Activated CD4-positive, alpha-beta T cell treated with anti-CD3 and anti-CD28 coated beads for 36 hours (primary cell): ENCODE results near the gene TBC1D10A. TPM values are rescaled to one million over a fixed set of nuclear protein-coding genes. Genes with fewer than 3 reads are reported as not detected.
A peak's percentile ranks its signal among the peaks of the same experiment; 100 is the strongest.
"Not testable (repeated sequence)": the region's sequence is repeated elsewhere in the genome, so short reads cannot be mapped to it uniquely, and the experiment has no call there.

Experiments
- ATAC-seq: fragments of 200-7000 bp; cut with Tn5 transposase; one replicate; pipeline ENCODE4 v1.10.0; 2021; ENCODE audit warnings: mild to moderate bottlenecking, moderate library complexity
- CTCF ChIA-PET: fragments of 350-600 bp; sonication (Branson Sonifier 250); formaldehyde crosslinking; loops from one replicate; lab custom pipeline; 2021; ENCODE audit warnings: antibody characterized with exemption; lab: Charles Lee
- POLR2A ChIA-PET: fragments of 350-600 bp; sonication (Branson Sonifier 250); formaldehyde crosslinking; loops from one replicate; lab custom pipeline; 2021; ENCODE audit warnings: antibody characterized with exemption, inconsistent platforms; lab: Charles Lee
- DNase-seq: peaks from one replicate; pipeline ENCODE4 v3.0.0-alpha.2; 2020
- H3K27ac Mint-ChIP-seq: one replicate; pipeline ENCODE4 v1.8.0; 2021; ENCODE audit warnings: mixed read lengths
- H3K27me3 Mint-ChIP-seq: one replicate; pipeline ENCODE4 v1.8.0; 2021; ENCODE audit warnings: mixed read lengths
- H3K36me3 Mint-ChIP-seq: one replicate; pipeline ENCODE4 v1.8.0; 2021; ENCODE audit warnings: low read depth, mixed read lengths
- H3K4me1 Mint-ChIP-seq: one replicate; pipeline ENCODE4 v1.8.0; 2021; ENCODE audit warnings: mixed read lengths
- H3K4me3 Mint-ChIP-seq: one replicate; pipeline ENCODE4 v1.8.0; 2021; ENCODE audit warnings: mild to moderate bottlenecking, moderate library complexity, mixed read lengths
- H3K9me3 Mint-ChIP-seq: one replicate; pipeline ENCODE4 v1.8.0; 2021; ENCODE audit warnings: low read depth, mixed read lengths
- intact Hi-C, 2 experiments: fragments of 100-400 bp; cut with DNase I in 1 of 2; cut with micrococcal nuclease in 1 of 2; formaldehyde crosslinking; loops; one replicate each; pipeline versions ENCODE4 v1.14.2 to v1.15.1; 2022 to 2024; cut with DNase I, micrococcal nuclease
- total RNA-seq, 2 experiments: library from RNA; stranded (reverse); gene quantifications; one replicate each; pipeline ENCODE4 v1.2.3, GENCODE V29; 2021

TBC1D10A gene
- total RNA-seq, 2 experiments from 2014 or later = 20.1 to 21.6 TPM

DNA sequence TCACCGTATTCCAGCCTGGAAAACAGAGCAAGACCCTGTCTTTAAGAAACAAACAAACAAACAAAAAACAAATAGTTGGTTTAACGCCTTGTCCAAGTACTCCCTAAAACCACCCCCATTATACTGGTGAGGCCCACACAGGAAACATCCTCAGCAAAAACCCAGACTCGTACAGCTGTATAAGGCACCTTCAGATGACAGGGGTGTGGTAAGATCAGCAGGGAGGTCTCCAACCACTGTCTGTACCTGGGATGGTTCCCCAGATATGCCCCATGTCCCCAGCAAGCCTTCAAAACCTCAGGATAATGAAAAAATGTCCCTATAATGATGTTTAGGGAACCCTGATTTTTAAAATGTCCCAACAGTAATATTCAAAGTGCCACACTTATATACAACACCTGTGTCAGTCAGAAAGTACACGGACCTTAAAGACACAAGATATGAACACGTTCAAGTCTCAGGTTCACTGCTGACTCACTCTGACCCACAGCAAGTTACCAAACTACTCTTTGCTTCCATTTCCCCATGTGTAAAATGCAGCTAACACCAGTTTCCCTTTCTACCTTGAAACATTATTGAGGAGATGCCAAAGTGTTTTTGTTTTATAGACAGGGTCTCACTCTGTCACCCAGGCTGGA, 20.6 kb upstream of the TBC1D10A start:
- ChIA-PET CTCF (interaction anchor here (1.0 to 5.2 kb wide), 4 partner anchors 9 to 239 kb away, joined by 4 to 30 read pairs (median 8); partner anchors contain the start of genes SF3A1 and TBC1D10A), POLR2A (interaction anchor here (0.7 to 1.2 kb wide), 3 partner anchors 14 to 83 kb away, joined by 3 to 4 read pairs (median 3); no protein-coding TSS in a partner anchor)
- peaks cover 75% of the 10 kb centered on the region for H3K4me1 Mint-ChIP-seq
- DNase-seq = peak; percentile 48
- no peaks in the 10 kb centered on the region for H3K27me3 Mint-ChIP-seq
- H3K36me3 Mint-ChIP-seq = peaks cover 88% of the 10 kb centered on the region
- peak overlapping the region; percentile 88 for H3K27ac Mint-ChIP-seq
- no peaks in the 10 kb centered on the region for H3K9me3 Mint-ChIP-seq
- intact Hi-C loops = loop anchor here (1.0 to 5.0 kb wide), 2 partner anchors 9 to 40 kb away; partner anchors contain the start of genes RNF215 (in 1 of the 2) and SF3A1 (in 1 of the 2)
- H3K4me3 Mint-ChIP-seq = peak overlapping the region; percentile 33
- peak; percentile 90 for ATAC-seq

DNA sequence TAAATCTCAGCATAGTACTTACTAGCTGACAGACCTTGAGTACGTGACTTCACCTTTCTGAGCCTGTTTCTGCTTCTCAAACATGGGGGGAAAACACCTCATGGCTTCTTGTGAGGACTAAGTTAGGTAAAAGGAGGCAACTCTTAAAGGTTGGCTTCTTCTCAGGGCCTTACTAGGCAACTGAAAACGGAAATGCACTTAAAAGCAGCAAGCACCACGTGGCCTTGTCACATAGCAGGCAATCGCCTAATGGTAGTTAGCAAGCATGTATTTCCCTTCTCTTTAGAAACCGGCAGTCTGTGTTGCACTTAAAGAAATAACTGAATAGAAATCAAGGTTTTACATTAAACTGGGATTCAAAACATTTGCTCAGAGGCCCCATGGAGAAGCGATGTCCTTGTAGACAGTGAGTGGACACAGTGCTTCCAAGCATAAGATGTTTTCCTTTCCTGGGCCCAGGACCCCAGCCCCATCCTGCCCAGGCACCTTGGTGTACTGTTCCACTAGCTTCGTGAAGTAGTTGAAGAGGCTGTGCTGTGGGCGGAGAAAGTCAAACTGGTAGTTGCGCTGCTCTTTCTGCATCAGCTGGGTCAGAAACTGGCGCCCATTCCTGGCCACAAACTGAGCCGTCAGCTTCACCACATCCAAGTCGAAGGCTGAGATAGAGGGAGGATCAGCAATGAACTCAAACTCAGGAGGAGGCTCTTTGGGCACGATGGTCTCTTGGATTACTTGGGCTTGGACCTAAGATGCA, 17.9 kb upstream of the TBC1D10A start:
- peak overlapping the region; percentile 12 for H3K4me3 Mint-ChIP-seq
- intact Hi-C loops = loop anchor here in 1 of 2 experiments (5.0 kb wide), 1 partner anchor 43 kb away; the partner anchor contains the start of gene RNF215
- no peaks in the 10 kb centered on the region for H3K9me3 Mint-ChIP-seq
- peak; percentile 54 for ATAC-seq
- no peaks in the 10 kb centered on the region for H3K27me3 Mint-ChIP-seq
- H3K27ac Mint-ChIP-seq = peak overlapping the region; percentile 74
- peaks cover 50% of the 10 kb centered on the region for H3K4me1 Mint-ChIP-seq
- peaks cover 82% of the 10 kb centered on the region for H3K36me3 Mint-ChIP-seq
- DNase-seq = peak; percentile 76
- POLR2A ChIA-PET = interaction anchor here (0.9 kb wide), 1 partner anchor 12 kb away, joined by 4 read pairs; the partner anchor contains the start of genes CCDC157 and SF3A1
- CTCF ChIA-PET = interaction anchor here (0.5 to 1.1 kb wide), 4 partner anchors 12 to 813 kb away, joined by 3 to 5 read pairs (median 3); no protein-coding TSS in a partner anchor

DNA sequence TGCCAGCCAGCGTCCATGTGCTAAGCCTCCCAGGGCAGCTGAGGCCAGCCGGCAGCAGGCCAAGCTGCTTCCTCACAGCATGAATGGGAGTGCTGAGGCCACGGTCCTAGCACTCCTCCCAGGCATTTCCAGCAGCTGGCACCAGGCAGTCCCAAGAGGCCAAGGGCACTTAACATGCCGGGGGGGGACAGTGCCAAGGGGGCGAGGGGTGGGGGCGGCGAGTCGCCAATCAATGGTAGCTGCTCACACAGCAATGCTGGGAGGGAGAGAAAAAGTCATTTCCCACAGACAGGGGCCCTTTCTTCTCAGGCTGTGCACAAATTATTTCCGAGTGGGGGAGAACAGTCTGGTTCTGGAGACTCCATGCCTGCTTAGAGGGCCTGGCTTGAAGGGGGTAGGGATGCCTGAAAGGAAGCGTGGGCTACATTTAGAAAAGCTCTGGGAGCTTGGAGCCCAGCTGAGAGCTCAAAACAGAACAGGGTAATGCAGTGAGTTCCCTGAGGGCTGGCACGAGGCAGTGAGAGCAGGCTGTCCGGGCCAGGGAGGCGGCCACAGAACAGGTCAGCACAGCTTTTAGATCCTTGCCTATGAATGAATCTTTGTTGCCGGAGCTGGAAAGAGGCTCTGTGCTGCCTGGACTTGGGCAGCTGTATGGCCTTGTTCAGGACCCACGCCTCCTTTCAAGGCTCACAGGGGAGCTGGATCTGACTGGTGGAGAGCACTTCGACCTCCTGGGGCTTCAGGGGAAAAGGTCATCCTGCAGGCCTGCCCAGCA, 14.4 kb upstream of the TBC1D10A start:
- intact Hi-C loops = no loop called here
- no peak for DNase-seq
- no peak overlapping the region for H3K27ac Mint-ChIP-seq
- no peak for ATAC-seq
- H3K4me3 Mint-ChIP-seq = no peak overlapping the region
- H3K36me3 Mint-ChIP-seq = peaks cover 86% of the 10 kb centered on the region
- ChIA-PET POLR2A (no interaction called here), CTCF (interaction anchor here (0.6 to 1.1 kb wide), 3 partner anchors 17 to 1580 kb away, joined by 3 to 6 read pairs (median 4); no protein-coding TSS in a partner anchor)
- H3K27me3 Mint-ChIP-seq = no peaks in the 10 kb centered on the region
- no peaks in the 10 kb centered on the region for H3K9me3 Mint-ChIP-seq
- H3K4me1 Mint-ChIP-seq = peaks cover 22% of the 10 kb centered on the region

DNA sequence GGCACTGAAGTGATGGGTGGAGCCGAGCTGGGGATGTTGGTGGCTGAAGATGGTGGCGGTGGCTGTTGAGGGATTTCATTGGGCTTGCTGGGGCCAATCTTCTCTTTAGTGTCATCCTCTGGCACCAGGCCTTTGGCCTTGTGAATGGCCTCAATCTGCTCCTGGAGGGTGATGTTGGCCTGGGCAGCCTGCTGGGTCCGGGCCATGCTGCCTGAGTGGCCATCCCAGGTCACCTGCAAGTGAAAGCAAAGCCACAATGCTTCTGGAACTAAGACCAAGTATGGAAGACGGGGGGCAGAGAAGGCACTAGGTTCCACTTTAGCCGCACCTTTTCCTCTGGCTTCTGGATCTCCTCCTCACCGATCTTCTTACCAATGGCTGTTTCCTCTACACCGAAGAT, 12.1 kb upstream of the TBC1D10A start:
- intact Hi-C loops = no loop called here
- no peak overlapping the region for H3K27ac Mint-ChIP-seq
- H3K4me3 Mint-ChIP-seq = no peak overlapping the region
- no peak for ATAC-seq
- no peak for DNase-seq
- H3K27me3 Mint-ChIP-seq = no peaks in the 10 kb centered on the region
- POLR2A ChIA-PET = interaction anchor here (1.6 kb wide), 1 partner anchor 12 kb away, joined by 3 read pairs; the partner anchor contains the start of gene TBC1D10A
- CTCF ChIA-PET = interaction anchor here (0.7 to 1.2 kb wide), 2 partner anchors 49 to 75 kb away, joined by 4 read pairs; partner anchors contain the start of gene RNF215
- peaks cover 25% of the 10 kb centered on the region for H3K4me1 Mint-ChIP-seq
- H3K9me3 Mint-ChIP-seq = no peaks in the 10 kb centered on the region
- H3K36me3 Mint-ChIP-seq = peaks cover 87% of the 10 kb centered on the region

DNA sequence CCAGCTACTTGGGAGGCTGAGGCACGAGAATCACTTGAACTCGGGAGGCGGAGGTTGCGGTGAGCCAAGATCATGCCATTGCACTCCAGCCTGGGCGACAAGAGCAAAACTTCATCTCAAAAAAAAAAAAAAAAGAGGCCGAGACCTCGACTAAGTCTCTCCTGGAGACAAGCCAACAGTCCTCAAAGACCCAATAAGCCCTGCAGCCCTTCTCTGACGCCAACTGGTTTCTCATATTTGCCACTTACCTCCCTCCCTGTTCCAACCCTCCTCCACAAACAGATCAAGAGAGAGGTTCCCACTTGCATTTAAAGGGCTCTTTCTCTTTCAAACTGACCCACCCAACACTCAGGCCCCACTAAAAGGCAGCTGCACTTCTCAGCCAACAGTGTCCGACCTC, 11.6 kb upstream of the TBC1D10A start:
- H3K27me3 Mint-ChIP-seq, H3K27ac Mint-ChIP-seq, intact Hi-C loops, DNase-seq, H3K9me3 Mint-ChIP-seq, H3K4me3 Mint-ChIP-seq, ATAC-seq: not testable (repeated sequence)
- H3K36me3 Mint-ChIP-seq = peaks cover 87% of the 10 kb centered on the region
- ChIA-PET POLR2A (interaction anchor here (1.6 kb wide), 1 partner anchor 12 kb away, joined by 3 read pairs; the partner anchor contains the start of gene TBC1D10A), CTCF (interaction anchor here (1.2 kb wide), 1 partner anchor 74 kb away, joined by 4 read pairs; no protein-coding TSS in a partner anchor)
- H3K4me1 Mint-ChIP-seq = peaks cover 30% of the 10 kb centered on the region

DNA sequence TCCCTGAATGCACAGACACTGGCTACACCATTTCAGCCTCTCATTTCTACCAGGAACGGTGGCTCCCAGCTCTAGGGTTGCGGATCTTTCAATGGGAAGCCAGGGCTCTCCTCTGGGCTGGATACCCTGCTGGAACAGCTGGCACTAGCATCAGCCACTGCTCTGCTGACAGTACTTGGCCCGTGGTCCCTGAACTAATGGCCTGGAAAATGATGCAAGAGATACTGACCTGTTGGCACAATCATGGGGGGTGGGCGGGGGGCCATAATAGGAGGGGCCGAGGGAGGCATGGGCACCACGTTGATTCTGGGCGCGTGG, 10.7 kb upstream of the TBC1D10A start:
- peaks cover 39% of the 10 kb centered on the region for H3K4me1 Mint-ChIP-seq
- no peak overlapping the region for H3K27ac Mint-ChIP-seq
- CTCF ChIA-PET = interaction anchor here (0.8 kb wide), 1 partner anchor 43 kb away, joined by 3 read pairs; no protein-coding TSS in a partner anchor
- H3K4me3 Mint-ChIP-seq = no peak overlapping the region
- DNase-seq (no peak), ATAC-seq (no peak)
- peaks cover 88% of the 10 kb centered on the region for H3K36me3 Mint-ChIP-seq
- no peaks in the 10 kb centered on the region for H3K9me3 Mint-ChIP-seq
- POLR2A ChIA-PET = no interaction called here
- H3K27me3 Mint-ChIP-seq = no peaks in the 10 kb centered on the region
- intact Hi-C loops = no loop called here

DNA sequence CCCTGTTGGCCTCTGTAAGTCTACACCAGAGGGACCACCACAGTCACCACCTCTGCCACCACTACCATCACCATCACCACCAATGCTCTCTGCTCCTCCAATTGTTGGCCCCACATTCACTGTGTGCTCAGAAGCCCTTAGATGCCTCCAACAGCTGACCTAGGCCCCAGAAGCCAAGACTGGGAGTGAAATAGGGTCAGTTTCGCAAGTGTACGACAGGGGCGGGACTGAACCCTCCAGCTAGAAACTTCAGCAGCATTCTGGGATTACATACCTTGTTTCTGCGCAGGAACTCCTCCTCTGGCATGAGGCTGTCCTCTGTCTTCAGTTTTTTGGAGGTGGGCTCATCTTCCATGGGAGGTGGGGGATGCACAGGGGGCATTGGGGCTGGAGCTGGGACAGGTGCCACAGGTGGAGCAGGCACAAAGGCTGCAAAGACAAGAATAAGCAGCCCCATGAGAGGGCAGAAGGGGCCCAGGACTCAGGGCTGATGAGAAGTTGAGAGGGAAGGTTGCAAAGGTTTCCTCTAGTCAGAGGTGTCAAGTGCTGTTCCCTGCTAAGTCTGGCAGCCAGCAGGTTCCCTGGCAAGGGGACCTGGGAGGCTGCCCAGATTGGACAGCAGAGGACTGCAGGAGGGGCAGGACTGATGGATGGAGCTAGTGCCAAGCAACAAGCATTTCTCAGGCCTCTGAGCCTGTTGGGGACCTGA, 10.2 kb upstream of the TBC1D10A start:
- CTCF ChIA-PET = interaction anchor here (0.8 to 1.0 kb wide), 2 partner anchors 44 to 48 kb away, joined by 3 to 7 read pairs; partner anchors contain the start of gene CASTOR1

DNA sequence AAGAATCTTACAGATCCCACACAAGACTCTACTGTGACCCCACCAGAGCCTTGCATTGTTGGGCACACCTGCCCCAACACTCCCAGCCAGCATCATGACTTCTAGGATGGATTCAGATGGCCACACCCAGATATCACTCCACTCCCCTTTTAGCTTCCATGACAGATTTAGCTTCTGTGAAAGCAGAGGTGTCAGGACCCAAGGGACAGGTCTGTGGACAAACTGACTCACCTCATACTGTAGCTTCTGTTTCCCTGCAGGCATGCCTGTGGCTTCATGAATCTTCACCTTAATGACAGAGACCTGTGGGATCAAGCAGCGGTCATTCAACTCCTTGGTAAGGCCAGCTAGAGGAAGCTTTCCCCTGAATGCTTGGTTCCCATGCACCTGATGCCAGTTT, 8.5 kb upstream of the TBC1D10A start:
- H3K4me1 Mint-ChIP-seq = peaks cover 43% of the 10 kb centered on the region

More for the DNA sequence above, 10.2 kb upstream of the TBC1D10A start:
- POLR2A ChIA-PET = interaction anchor here (0.6 kb wide), 1 partner anchor 585 kb away, joined by 11 read pairs; no protein-coding TSS in a partner anchor
- Mint-ChIP-seq H3K4me1 (peaks cover 43% of the 10 kb centered on the region), H3K27ac (peak overlapping the region; percentile 29), H3K36me3 (peaks cover 87% of the 10 kb centered on the region), H3K4me3 (no peak overlapping the region), H3K27me3 (no peaks in the 10 kb centered on the region), H3K9me3 (no peaks in the 10 kb centered on the region)
- DNase-seq = no peak
- intact Hi-C loops = no loop called here
- ATAC-seq = no peak

DNA sequence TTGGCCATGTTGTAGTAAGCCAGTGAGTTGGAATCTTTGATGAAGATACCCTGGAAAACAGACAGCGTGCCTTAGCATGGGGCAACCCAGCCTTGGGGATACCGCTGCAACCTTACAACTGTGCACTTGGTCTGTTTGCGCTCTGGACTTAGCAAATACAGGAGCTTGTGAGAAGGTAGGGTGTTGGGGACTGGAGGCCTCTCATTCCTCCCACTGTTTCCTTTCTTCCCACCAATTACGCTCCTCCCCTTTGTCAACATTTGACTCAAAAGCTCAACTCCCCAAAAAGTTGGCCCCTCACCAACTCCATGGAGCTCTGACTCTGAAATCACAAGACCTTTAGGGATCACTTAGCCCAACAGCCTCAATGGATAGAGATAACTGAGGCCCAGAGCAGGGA, 7.9 kb upstream of the TBC1D10A start:
- peak; percentile 27 for DNase-seq
- peaks cover 82% of the 10 kb centered on the region for H3K36me3 Mint-ChIP-seq
- intact Hi-C loops = no loop called here
- H3K27me3 Mint-ChIP-seq = no peaks in the 10 kb centered on the region
- H3K9me3 Mint-ChIP-seq = no peaks in the 10 kb centered on the region
- POLR2A ChIA-PET = interaction anchor here (1.1 to 1.8 kb wide), 3 partner anchors 8 to 46 kb away, joined by 3 to 4 read pairs (median 3); partner anchors contain the start of gene TBC1D10A
- peak overlapping the region; percentile 69 for H3K27ac Mint-ChIP-seq
- CTCF ChIA-PET = interaction anchor here (0.6 to 1.0 kb wide), 4 partner anchors 8 to 46 kb away, joined by 3 to 8 read pairs (median 4); partner anchors contain the start of genes CASTOR1, CCDC157, SF3A1 and TBC1D10A
- ATAC-seq = peak; percentile 13
- no peak overlapping the region for H3K4me3 Mint-ChIP-seq
- peaks cover 43% of the 10 kb centered on the region for H3K4me1 Mint-ChIP-seq

More for the DNA sequence above, 8.5 kb upstream of the TBC1D10A start:
- H3K36me3 Mint-ChIP-seq = peaks cover 82% of the 10 kb centered on the region
- ATAC-seq (peak; percentile 58), DNase-seq (peak; percentile 39)
- no peak overlapping the region for H3K4me3 Mint-ChIP-seq
- intact Hi-C loops = no loop called here
- ChIA-PET POLR2A (interaction anchor here (1.1 to 1.8 kb wide), 3 partner anchors 8 to 47 kb away, joined by 3 to 4 read pairs (median 3); partner anchors contain the start of gene TBC1D10A), CTCF (interaction anchor here (0.8 to 1.0 kb wide), 3 partner anchors 8 to 47 kb away, joined by 3 to 8 read pairs (median 5); partner anchors contain the start of genes CASTOR1, CCDC157, SF3A1 and TBC1D10A)
- H3K27me3 Mint-ChIP-seq = no peaks in the 10 kb centered on the region
- H3K9me3 Mint-ChIP-seq = no peaks in the 10 kb centered on the region
- peak overlapping the region; percentile 69 for H3K27ac Mint-ChIP-seq
